ENCODE measurements around the gene TRAF6.
"Not testable (repeated sequence)": the region's sequence is repeated elsewhere in the genome, so short reads cannot be mapped to it uniquely, and the experiment has no call there.

The TRAF6 gene

GRCh38 chr11:36509694-36510593, at the start of gene TRAF6:
TSS of gene TRAF6 (minus strand) at chr11:36510272. CDS start at chr11:36501515, 8,757 bp downstream.
- DNase-seq (ENCODE audit: extremely low read depth, low read depth): peak; percentile 44
- peak within 1 kb of the TSS; percentile 88 for H3K4me3 ChIP-seq (replicated peaks; ENCODE audit: low read depth, low read length)
- peak; percentile 80 for TF ChIP-seq CTCF (IDR thresholded peaks at IDR 0.05; ENCODE audit: low read depth, low read length, missing control alignments)

- TF ChIP-seq CTCF (IDR thresholded peaks at IDR 0.05; ENCODE audit: low read depth, low read length, missing control alignments): no peak
- no peak overlapping the region for H3K4me3 ChIP-seq (replicated peaks; ENCODE audit: low read depth, low read length)
- DNase-seq (ENCODE audit: extremely low read depth, low read depth): no peak
Observed at GRCh38 chr11:36558571-36559413, 48.7 kb upstream of the TRAF6 start.

GRCh38 chr11:36557991-36558390, 47.9 kb upstream of the TRAF6 start:
- no peak for TF ChIP-seq CTCF (IDR thresholded peaks at IDR 0.05; ENCODE audit: low read depth, low read length, missing control alignments)
- H3K4me3 ChIP-seq (replicated peaks; ENCODE audit: low read depth, low read length): no peak overlapping the region

GRCh38 chr11:36557390-36557789, 47.3 kb upstream of the TRAF6 start:
- H3K4me3 ChIP-seq (replicated peaks; ENCODE audit: low read depth, low read length); DNase-seq (ENCODE audit: extremely low read depth, low read depth): not testable (repeated sequence)

More at GRCh38 chr11:36557991-36558390, 47.9 kb upstream of the TRAF6 start:
- no peak for DNase-seq (ENCODE audit: extremely low read depth, low read depth)

- no peak for DNase-seq (ENCODE audit: extremely low read depth, low read depth)
- H3K4me3 ChIP-seq (replicated peaks; ENCODE audit: low read depth, low read length): no peak overlapping the region
- no peak for TF ChIP-seq CTCF (IDR thresholded peaks at IDR 0.05; ENCODE audit: low read depth, low read length, missing control alignments)
Observed at GRCh38 chr11:36550385-36551115, 40.5 kb upstream of the TRAF6 start.

GRCh38 chr11:36540998-36541397, 30.9 kb upstream of the TRAF6 start:
- no peak overlapping the region for H3K4me3 ChIP-seq (replicated peaks; ENCODE audit: low read depth, low read length)
- DNase-seq (ENCODE audit: extremely low read depth, low read depth): peak; percentile 37
- peak; percentile 32 for TF ChIP-seq CTCF (IDR thresholded peaks at IDR 0.05; ENCODE audit: low read depth, low read length, missing control alignments)
